MM.1S (cell line): ENCODE results near the gene LCLAT1.
A peak's percentile ranks its signal among the peaks of the same experiment; 100 is the strongest.

Experiments used
- DNase-seq: peaks from one replicate; pipeline ENCODE4 v3.0.0-alpha.2; 2015
- H2AFZ ChIP-seq: fragments of 300-600 bp; sonication (generic); 2 replicates; pipeline ENCODE4 v1.6.0; 2016; ENCODE audit warnings: antibody characterized with exemption, low read length
- H3F3A ChIP-seq: fragments of 300-600 bp; sonication (generic); 2 replicates; pipeline ENCODE4 v1.6.1; 2016; ENCODE audit warnings: mild to moderate bottlenecking, antibody characterized with exemption, low read length, moderate library complexity, mixed read lengths; ENCODE audit not compliant: insufficient read depth
- H3K27ac ChIP-seq: fragments of 300-600 bp; sonication (generic); 2 replicates; pipeline ENCODE4 v1.5.1; 2016; ENCODE audit warnings: mild to moderate bottlenecking, low read length
- H3K27me3 ChIP-seq: fragments of 300-600 bp; sonication (generic); replicated peaks from 2 replicates; pipeline ENCODE4 v1.6.0; 2016; ENCODE audit warnings: low read length; ENCODE audit not compliant: insufficient read depth
- H3K36me3 ChIP-seq: fragments of 300-600 bp; sonication (generic); replicated peaks from 2 replicates; pipeline ENCODE4 v1.6.1; 2016; ENCODE audit warnings: mild to moderate bottlenecking, low read length, mixed read lengths; ENCODE audit not compliant: insufficient read depth
- H3K4me1 ChIP-seq: fragments of 300-600 bp; sonication (generic); 2 replicates; pipeline ENCODE4 v1.6.1; 2016; ENCODE audit warnings: low read length, mixed read lengths
- H3K4me2 ChIP-seq: fragments of 300-600 bp; sonication (generic); 2 replicates; pipeline ENCODE4 v1.6.0; 2016; ENCODE audit warnings: low read depth, low read length
- H3K4me3 ChIP-seq: fragments of 300-600 bp; sonication (generic); 2 replicates; pipeline ENCODE4 v1.5.1; 2016; ENCODE audit warnings: low read length, mixed read lengths
- H3K79me2 ChIP-seq: fragments of 300-600 bp; sonication (generic); 2 replicates; pipeline ENCODE4 v1.6.1; 2016; ENCODE audit warnings: mixed run types, low read length, mixed read lengths
- H3K9ac ChIP-seq: fragments of 300-600 bp; sonication (generic); 2 replicates; pipeline ENCODE4 v1.6.1; 2016; ENCODE audit warnings: low read length, mixed read lengths
- H3K9me2 ChIP-seq: fragments of 300-600 bp; sonication (generic); replicated peaks from 2 replicates; pipeline ENCODE4 v1.6.1; 2016; ENCODE audit warnings: mild to moderate bottlenecking, low read length, mixed read lengths; ENCODE audit not compliant: insufficient read depth
- H3K9me3 ChIP-seq: fragments of 300-600 bp; sonication (generic); replicated peaks from 2 replicates; pipeline ENCODE4 v1.6.1; 2016; ENCODE audit warnings: mild to moderate bottlenecking, low read length, mixed read lengths; ENCODE audit not compliant: insufficient read depth
- H4K20me1 ChIP-seq: fragments of 300-600 bp; sonication (generic); 2 replicates; pipeline ENCODE4 v1.6.1; 2016; ENCODE audit warnings: mild to moderate bottlenecking, low read length, moderate library complexity, mixed read lengths; ENCODE audit not compliant: insufficient read depth
- EZH2 ChIP-seq: fragments of 300-600 bp; sonication (generic); optimal IDR thresholded peaks from 2 replicates; pipeline ENCODE3; 2017; ENCODE audit warnings: low read depth, mild to moderate bottlenecking, antibody characterized with exemption, low read length, mixed read lengths
- EZH2phosphoT487 ChIP-seq: fragments of 300-600 bp; sonication (generic); IDR thresholded peaks from 2 replicates; pipeline ENCODE4 v1.6.1; 2018; ENCODE audit warnings: antibody characterized with exemption, low read length
- TF ChIP-seq, protein P1 (sequence below): fragments of 300-600 bp; sonication (generic); IDR thresholded peaks from 2 replicates; pipeline ENCODE4 v1.5.1; 2016; ENCODE audit warnings: antibody characterized with exemption, low read length, mixed read lengths

Gene LCLAT1

DNA sequence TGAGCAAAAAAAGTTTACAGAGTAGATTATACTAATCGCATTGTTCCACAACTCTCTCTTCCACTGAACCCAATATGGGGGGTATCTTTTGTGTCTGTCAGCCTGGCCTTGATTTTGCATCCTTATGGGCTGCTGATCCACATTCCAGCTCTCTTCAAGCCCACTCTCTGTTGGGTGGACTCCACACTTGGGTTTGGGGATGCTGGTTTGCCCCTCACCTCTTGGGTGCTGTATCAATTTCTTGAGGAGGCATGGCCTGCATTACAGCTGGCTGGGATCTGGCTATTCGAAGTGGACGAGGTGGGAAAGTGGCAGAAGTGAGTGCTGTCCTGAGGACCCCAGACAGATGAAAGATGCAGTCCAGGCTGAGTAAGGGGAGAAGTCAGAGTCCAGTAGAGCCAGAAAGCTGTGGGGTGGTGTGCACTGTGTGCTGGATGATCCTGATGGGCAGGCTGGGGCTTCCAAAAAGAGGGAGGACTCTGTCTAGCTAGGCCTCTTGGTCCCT, 218.8 kb downstream of the LCLAT1 start:
- Histone ChIP-seq H2AFZ (no peak overlapping the region), H3K27me3 (no peaks in the 10 kb centered on the region), H4K20me1 (no peaks in the 10 kb centered on the region), H3K4me3 (no peak overlapping the region), H3K9me3 (no peaks in the 10 kb centered on the region; the same call in 1 of the 2 replicates), H3F3A (no peaks in the 10 kb centered on the region), H3K36me3 (no peaks in the 10 kb centered on the region), H3K9ac (no peak overlapping the region), H3K79me2 (no peaks in the 10 kb centered on the region), H3K9me2 (no peaks in the 10 kb centered on the region), H3K4me1 (no peaks in the 10 kb centered on the region), H3K27ac (no peak overlapping the region), H3K4me2 (no peak overlapping the region)
- TF ChIP-seq, protein P1, sequence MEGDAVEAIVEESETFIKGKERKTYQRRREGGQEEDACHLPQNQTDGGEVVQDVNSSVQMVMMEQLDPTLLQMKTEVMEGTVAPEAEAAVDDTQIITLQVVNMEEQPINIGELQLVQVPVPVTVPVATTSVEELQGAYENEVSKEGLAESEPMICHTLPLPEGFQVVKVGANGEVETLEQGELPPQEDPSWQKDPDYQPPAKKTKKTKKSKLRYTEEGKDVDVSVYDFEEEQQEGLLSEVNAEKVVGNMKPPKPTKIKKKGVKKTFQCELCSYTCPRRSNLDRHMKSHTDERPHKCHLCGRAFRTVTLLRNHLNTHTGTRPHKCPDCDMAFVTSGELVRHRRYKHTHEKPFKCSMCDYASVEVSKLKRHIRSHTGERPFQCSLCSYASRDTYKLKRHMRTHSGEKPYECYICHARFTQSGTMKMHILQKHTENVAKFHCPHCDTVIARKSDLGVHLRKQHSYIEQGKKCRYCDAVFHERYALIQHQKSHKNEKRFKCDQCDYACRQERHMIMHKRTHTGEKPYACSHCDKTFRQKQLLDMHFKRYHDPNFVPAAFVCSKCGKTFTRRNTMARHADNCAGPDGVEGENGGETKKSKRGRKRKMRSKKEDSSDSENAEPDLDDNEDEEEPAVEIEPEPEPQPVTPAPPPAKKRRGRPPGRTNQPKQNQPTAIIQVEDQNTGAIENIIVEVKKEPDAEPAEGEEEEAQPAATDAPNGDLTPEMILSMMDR, result no peak
- TF ChIP-seq EZH2, result no peak
- TF ChIP-seq EZH2phosphoT487, result no peak
- no peak for DNase-seq

DNA sequence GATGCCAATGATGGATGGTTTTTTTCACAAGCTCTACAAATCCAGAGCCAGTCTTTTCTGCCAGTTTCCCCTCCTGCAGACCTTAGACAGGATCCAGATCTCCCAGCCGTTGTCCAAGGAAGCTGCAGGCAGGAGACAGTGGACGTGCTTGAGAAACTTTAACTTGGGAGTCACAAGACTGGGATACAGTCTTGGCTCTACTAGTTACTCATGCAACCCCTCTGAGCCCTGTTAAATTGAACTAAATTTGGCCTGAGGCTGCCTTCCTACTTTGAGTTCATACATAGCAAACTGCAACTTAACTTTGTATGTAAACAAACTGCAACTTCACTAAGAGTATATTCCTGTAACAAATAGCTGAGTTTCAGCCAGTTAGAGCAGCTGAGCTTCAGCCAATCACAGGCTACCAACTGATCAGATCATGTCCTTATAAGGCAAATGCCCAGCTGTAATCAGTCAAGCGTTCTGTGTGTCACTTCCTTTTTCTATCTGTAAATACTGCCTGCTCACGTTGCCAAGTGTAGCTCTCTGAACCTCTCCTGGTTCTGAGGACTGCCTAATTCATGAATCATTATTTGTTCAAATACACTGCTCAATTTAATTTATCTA, 219.3 kb downstream of the LCLAT1 start:
- H3K9me2 ChIP-seq, result no peaks in the 10 kb centered on the region
- H3K27ac ChIP-seq, result no peak overlapping the region
- no peaks in the 10 kb centered on the region for H4K20me1 ChIP-seq
- H3K9me3 ChIP-seq, result no peaks in the 10 kb centered on the region; the same call in 1 of the 2 replicates
- peak overlapping the region; percentile 27; the same call in 1 of the 2 replicates for H2AFZ ChIP-seq
- H3K79me2 ChIP-seq, result no peaks in the 10 kb centered on the region
- no peaks in the 10 kb centered on the region for H3K27me3 ChIP-seq
- no peak for TF ChIP-seq EZH2
- no peak overlapping the region for H3K4me2 ChIP-seq
- peak; percentile 40 for DNase-seq
- no peak overlapping the region for H3K9ac ChIP-seq
- no peaks in the 10 kb centered on the region for H3K4me1 ChIP-seq
- H3F3A ChIP-seq, result no peaks in the 10 kb centered on the region
- H3K4me3 ChIP-seq, result no peak overlapping the region
- no peaks in the 10 kb centered on the region for H3K36me3 ChIP-seq

DNA sequence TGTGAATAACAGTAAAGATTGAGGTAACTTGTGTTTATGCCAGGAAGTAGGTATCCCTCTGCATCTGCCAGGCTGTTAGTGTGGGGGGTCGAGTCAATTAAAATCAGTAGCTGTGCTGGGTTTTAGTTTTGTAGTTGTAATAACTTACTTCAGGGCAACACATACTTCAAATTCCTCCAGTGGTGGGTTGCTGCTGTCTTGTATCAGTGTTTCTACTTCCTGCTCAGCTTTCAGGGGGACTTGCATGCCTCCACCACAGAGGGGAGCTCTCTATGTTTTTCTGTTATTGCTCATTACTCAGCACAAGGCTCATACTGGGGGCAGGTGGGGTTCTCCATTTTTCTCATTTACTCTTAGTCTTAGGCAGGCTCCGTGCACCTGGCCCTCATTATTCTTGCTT, 223.4 kb downstream of the LCLAT1 start:
- Histone ChIP-seq H3K4me1 (no peaks in the 10 kb centered on the region), H4K20me1 (no peaks in the 10 kb centered on the region), H3K9me3 (no peaks in the 10 kb centered on the region; the same call in 1 of the 2 replicates), H3K27ac (no peak overlapping the region), H3K36me3 (no peaks in the 10 kb centered on the region), H3F3A (no peaks in the 10 kb centered on the region), H3K27me3 (no peaks in the 10 kb centered on the region), H3K4me3 (no peak overlapping the region), H2AFZ (no peak overlapping the region), H3K9ac (no peak overlapping the region), H3K4me2 (no peak overlapping the region), H3K9me2 (no peaks in the 10 kb centered on the region), H3K79me2 (no peaks in the 10 kb centered on the region)
- TF ChIP-seq EZH2phosphoT487 (no peak), EZH2 (no peak)
- TF ChIP-seq, protein P1, result no peak
- no peak for DNase-seq

DNA sequence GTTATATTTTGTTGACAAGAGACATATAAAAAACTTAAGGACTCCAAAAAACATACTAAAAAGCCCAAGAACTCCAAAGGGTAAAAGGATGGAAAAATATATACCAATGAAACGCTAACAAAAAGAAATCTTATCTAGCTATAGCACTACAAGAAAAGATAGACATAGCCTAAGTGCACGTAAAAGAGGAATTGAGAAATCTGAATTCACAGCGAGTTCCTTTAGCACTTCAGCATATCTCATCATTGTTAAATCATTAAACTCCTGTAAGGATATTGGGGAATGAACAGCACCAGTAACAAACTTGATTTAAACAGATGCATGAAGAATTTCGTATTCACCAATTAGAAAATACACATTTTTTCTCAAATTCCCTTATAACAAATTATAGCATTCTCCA, 226.1 kb downstream of the LCLAT1 start:
- no peak for DNase-seq
- no peaks in the 10 kb centered on the region for H4K20me1 ChIP-seq
- no peak overlapping the region for H2AFZ ChIP-seq
- no peak for TF ChIP-seq EZH2phosphoT487
- no peak for TF ChIP-seq EZH2
- TF ChIP-seq, protein P1, result no peak
- no peaks in the 10 kb centered on the region for H3K9me2 ChIP-seq
- H3K27me3 ChIP-seq, result no peaks in the 10 kb centered on the region
- H3F3A ChIP-seq, result no peaks in the 10 kb centered on the region
- H3K27ac ChIP-seq, result no peak overlapping the region
- no peak overlapping the region for H3K9ac ChIP-seq
- H3K4me2 ChIP-seq, result no peak overlapping the region
- H3K79me2 ChIP-seq, result no peaks in the 10 kb centered on the region
- H3K4me3 ChIP-seq, result no peak overlapping the region
- H3K4me1 ChIP-seq, result no peaks in the 10 kb centered on the region
- no peaks in the 10 kb centered on the region for H3K9me3 ChIP-seq
- H3K36me3 ChIP-seq, result no peaks in the 10 kb centered on the region
